ENCODE results near the gene PHEX. TPM values are rescaled to one million over a fixed set of nuclear protein-coding genes. Genes with fewer than 3 reads are reported as not detected.
A peak's percentile ranks its signal among the peaks of the same experiment; 100 is the strongest.

PHEX gene
- total RNA-seq, 1 donor from 2014 or later = 1.1 TPM

- peaks cover 18% of the 10 kb centered on the region for H3K4me1 Mint-ChIP-seq (ENCODE audit: low read depth)
- TF ChIP-seq, protein P1, sequence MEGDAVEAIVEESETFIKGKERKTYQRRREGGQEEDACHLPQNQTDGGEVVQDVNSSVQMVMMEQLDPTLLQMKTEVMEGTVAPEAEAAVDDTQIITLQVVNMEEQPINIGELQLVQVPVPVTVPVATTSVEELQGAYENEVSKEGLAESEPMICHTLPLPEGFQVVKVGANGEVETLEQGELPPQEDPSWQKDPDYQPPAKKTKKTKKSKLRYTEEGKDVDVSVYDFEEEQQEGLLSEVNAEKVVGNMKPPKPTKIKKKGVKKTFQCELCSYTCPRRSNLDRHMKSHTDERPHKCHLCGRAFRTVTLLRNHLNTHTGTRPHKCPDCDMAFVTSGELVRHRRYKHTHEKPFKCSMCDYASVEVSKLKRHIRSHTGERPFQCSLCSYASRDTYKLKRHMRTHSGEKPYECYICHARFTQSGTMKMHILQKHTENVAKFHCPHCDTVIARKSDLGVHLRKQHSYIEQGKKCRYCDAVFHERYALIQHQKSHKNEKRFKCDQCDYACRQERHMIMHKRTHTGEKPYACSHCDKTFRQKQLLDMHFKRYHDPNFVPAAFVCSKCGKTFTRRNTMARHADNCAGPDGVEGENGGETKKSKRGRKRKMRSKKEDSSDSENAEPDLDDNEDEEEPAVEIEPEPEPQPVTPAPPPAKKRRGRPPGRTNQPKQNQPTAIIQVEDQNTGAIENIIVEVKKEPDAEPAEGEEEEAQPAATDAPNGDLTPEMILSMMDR (IDR thresholded peaks at IDR 0.05) = no peak
- no peaks in the 10 kb centered on the region for H3K9me3 Mint-ChIP-seq (ENCODE audit: low read depth)
- DNase-seq (ENCODE audit: low spot score) = no peak
- no peaks in the 10 kb centered on the region for H3K27me3 Mint-ChIP-seq (ENCODE audit: low read depth)
- H3K27ac Mint-ChIP-seq (ENCODE audit: unreplicated experiment) = peak overlapping the region; percentile 82
- H3K36me3 Mint-ChIP-seq (ENCODE audit: low read depth) = no peaks in the 10 kb centered on the region
- no peak overlapping the region for H3K4me3 Mint-ChIP-seq (ENCODE audit: unreplicated experiment)
Measured at GRCh38 chrX:22059775-22060174, 27.6 kb downstream of the PHEX start.

- DNase-seq (ENCODE audit: low spot score) = no peak
- TF ChIP-seq, protein P1 (IDR thresholded peaks at IDR 0.05) = no peak
- H3K36me3 Mint-ChIP-seq (ENCODE audit: low read depth) = no peaks in the 10 kb centered on the region
- no peaks in the 10 kb centered on the region for H3K9me3 Mint-ChIP-seq (ENCODE audit: low read depth)
- peak overlapping the region; percentile 82 for H3K27ac Mint-ChIP-seq (ENCODE audit: unreplicated experiment)
- no peaks in the 10 kb centered on the region for H3K27me3 Mint-ChIP-seq (ENCODE audit: low read depth)
- H3K4me1 Mint-ChIP-seq (ENCODE audit: low read depth) = peaks cover 18% of the 10 kb centered on the region
- H3K4me3 Mint-ChIP-seq (ENCODE audit: unreplicated experiment) = no peak overlapping the region
Measured at GRCh38 chrX:22060415-22061280, 28.5 kb downstream of the PHEX start.

- Mint-ChIP-seq H3K27ac (ENCODE audit: unreplicated experiment) (peak overlapping the region; percentile 32), H3K36me3 (ENCODE audit: low read depth) (no peaks in the 10 kb centered on the region), H3K4me1 (ENCODE audit: low read depth) (peaks cover 18% of the 10 kb centered on the region), H3K4me3 (ENCODE audit: unreplicated experiment) (no peak overlapping the region), H3K9me3 (ENCODE audit: low read depth) (no peaks in the 10 kb centered on the region), H3K27me3 (ENCODE audit: low read depth) (no peaks in the 10 kb centered on the region)
- DNase-seq (ENCODE audit: low spot score) = no peak
- TF ChIP-seq, protein P1 (IDR thresholded peaks at IDR 0.05) = no peak
Measured at GRCh38 chrX:22063284-22063683, 31.2 kb downstream of the PHEX start.

- DNase-seq (ENCODE audit: low spot score) = no peak
- TF ChIP-seq, protein P1 (IDR thresholded peaks at IDR 0.05) = no peak
- no peak overlapping the region for H3K27ac Mint-ChIP-seq (ENCODE audit: unreplicated experiment)
- no peak overlapping the region for H3K4me3 Mint-ChIP-seq (ENCODE audit: unreplicated experiment)
- no peaks in the 10 kb centered on the region for H3K4me1 Mint-ChIP-seq (ENCODE audit: low read depth)
- no peaks in the 10 kb centered on the region for H3K27me3 Mint-ChIP-seq (ENCODE audit: low read depth)
- no peaks in the 10 kb centered on the region for H3K36me3 Mint-ChIP-seq (ENCODE audit: low read depth)
- H3K9me3 Mint-ChIP-seq (ENCODE audit: low read depth) = no peaks in the 10 kb centered on the region
Measured at GRCh38 chrX:22069586-22069985, 37.5 kb downstream of the PHEX start.

DNA sequence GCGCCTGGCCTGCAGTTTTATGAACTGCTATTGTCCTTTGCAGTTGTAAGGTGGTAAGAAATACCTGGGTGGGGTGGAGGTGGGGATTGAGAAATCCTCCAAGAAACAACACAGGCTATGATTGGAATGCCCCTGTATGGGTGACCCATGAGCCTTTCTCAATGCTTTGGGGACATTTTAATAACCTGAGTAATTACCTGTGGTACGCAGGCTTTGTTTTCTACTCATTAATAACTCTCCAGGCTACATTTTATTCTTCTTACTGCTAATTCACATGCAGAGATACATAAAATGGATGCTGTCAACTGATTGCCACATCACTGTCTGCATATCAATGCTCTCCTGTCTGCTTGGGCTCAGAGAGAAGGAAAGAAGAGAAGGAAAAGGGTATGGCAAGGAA lies 41.8 kb downstream of the PHEX start:
- H3K27ac Mint-ChIP-seq (ENCODE audit: unreplicated experiment) = no peak overlapping the region
- no peaks in the 10 kb centered on the region for H3K9me3 Mint-ChIP-seq (ENCODE audit: low read depth)
- TF ChIP-seq, protein P1 (IDR thresholded peaks at IDR 0.05) = no peak
- H3K4me3 Mint-ChIP-seq (ENCODE audit: unreplicated experiment) = no peak overlapping the region
- no peaks in the 10 kb centered on the region for H3K36me3 Mint-ChIP-seq (ENCODE audit: low read depth)
- H3K4me1 Mint-ChIP-seq (ENCODE audit: low read depth) = peaks cover 3% of the 10 kb centered on the region
- DNase-seq (ENCODE audit: low spot score) = no peak
- H3K27me3 Mint-ChIP-seq (ENCODE audit: low read depth) = no peaks in the 10 kb centered on the region

All from chondrocyte (in vitro differentiated cells).